HG03135 (cell line): Measurements from ENCODE around the gene CCL25.
A peak's percentile ranks its signal among the peaks of the same experiment; 100 is the strongest.
"Not testable (repeated sequence)": the region's sequence is repeated elsewhere in the genome, so short reads cannot be mapped to it uniquely, and the experiment has no call there.

ENCODE experiments used
- ATAC-seq: cut with Tn5 transposase; IDR thresholded peaks from one replicate; pipeline ENCODE4 v1.9.1; 2021; ENCODE audit warnings: mild to moderate bottlenecking, moderate library complexity; ENCODE audit not compliant: unreplicated experiment

Gene CCL25

GRCh38 chr19:8052464-8052859 lies at the start of gene CCL25:
TSS of gene CCL25 (plus strand) at chr19:8052760. CDS start at chr19:8053050, 290 bp downstream.
- ATAC-seq, result no peak

GRCh38 chr19:8004001-8004400 lies 48.6 kb upstream of the CCL25 start:
- ATAC-seq, result no peak

GRCh38 chr19:8004723-8005513 lies 47.6 kb upstream of the CCL25 start:
- peak; percentile 22 for ATAC-seq

- peak; percentile 75 for ATAC-seq
Observed at GRCh38 chr19:8005534-8006256, 46.9 kb upstream of the CCL25 start, which contains the start of gene ELAVL1. TSS of gene ELAVL1 (minus strand) at chr19:8005641. CDS start at chr19:7991815, 13,826 bp downstream.

GRCh38 chr19:8017808-8018207 lies 34.8 kb upstream of the CCL25 start:
- ATAC-seq, result no peak

GRCh38 chr19:8020681-8021080 lies 31.9 kb upstream of the CCL25 start:
- no peak for ATAC-seq

GRCh38 chr19:8021374-8021773 lies 31.2 kb upstream of the CCL25 start:
- ATAC-seq, result no peak

- no peak for ATAC-seq
Observed at GRCh38 chr19:8022275-8022674, 30.3 kb upstream of the CCL25 start.

GRCh38 chr19:8023371-8023770 lies 29.2 kb upstream of the CCL25 start:
- no peak for ATAC-seq

- ATAC-seq, result not testable (repeated sequence)
Observed at GRCh38 chr19:8024256-8024655, 28.3 kb upstream of the CCL25 start.

- ATAC-seq, result no peak
Observed at GRCh38 chr19:8025316-8025715, 27.2 kb upstream of the CCL25 start.

- ATAC-seq, result no peak
Observed at GRCh38 chr19:8028951-8029491, 23.5 kb upstream of the CCL25 start.

GRCh38 chr19:8030960-8031359 lies 21.6 kb upstream of the CCL25 start:
- no peak for ATAC-seq

GRCh38 chr19:8033287-8034177 lies 19.0 kb upstream of the CCL25 start:
- ATAC-seq, result not testable (repeated sequence)

- ATAC-seq, result no peak
Observed at GRCh38 chr19:8034178-8034525, 18.4 kb upstream of the CCL25 start.

GRCh38 chr19:8036434-8037099 lies 16.0 kb upstream of the CCL25 start:
- no peak for ATAC-seq

- ATAC-seq, result no peak
Observed at GRCh38 chr19:8038815-8039214, 13.7 kb upstream of the CCL25 start.

GRCh38 chr19:8039231-8039630 lies 13.3 kb upstream of the CCL25 start:
- no peak for ATAC-seq

- no peak for ATAC-seq
Observed at GRCh38 chr19:8041531-8041931, 11.0 kb upstream of the CCL25 start.

GRCh38 chr19:8042900-8043299 lies 9.7 kb upstream of the CCL25 start:
- no peak for ATAC-seq
